Progenitor cell of endocrine pancreas (in vitro differentiated cells): Measurements from ENCODE around the gene TMEM134. TPM values are rescaled to one million over a fixed set of nuclear protein-coding genes. Genes with fewer than 3 reads are reported as not detected.

Experiments used
- DNase-seq: peaks from one replicate; pipeline ENCODE4 v3.0.0; 2021; ENCODE audit warnings: low spot score; ENCODE audit not compliant: unreplicated experiment
- H3K27ac Mint-ChIP-seq: 2 replicates; pipeline ENCODE4 v1.8.0; 2021; ENCODE audit warnings: mild to moderate bottlenecking, moderate library complexity, mixed read lengths
- H3K27me3 Mint-ChIP-seq: 2 replicates; pipeline ENCODE4 v1.8.0; 2021; ENCODE audit warnings: mixed read lengths
- H3K36me3 Mint-ChIP-seq: 2 replicates; pipeline ENCODE4 v1.8.0; 2022; ENCODE audit warnings: mixed read lengths; ENCODE audit not compliant: insufficient read depth
- H3K4me1 Mint-ChIP-seq: 2 replicates; pipeline ENCODE4 v1.8.0; 2021; ENCODE audit warnings: low read depth, mixed read lengths
- H3K4me3 Mint-ChIP-seq: 2 replicates; pipeline ENCODE4 v1.8.0; 2021; ENCODE audit warnings: low read depth, mild to moderate bottlenecking, moderate library complexity, mixed read lengths
- H3K9me3 Mint-ChIP-seq: 2 replicates; pipeline ENCODE4 v1.8.0; 2021; ENCODE audit warnings: low read depth, mixed read lengths
- CTCF ChIP-seq: fragments of 200-600 bp; sonication (generic); IDR thresholded peaks from one replicate; pipeline ENCODE4 v1.5.0; 2021; ENCODE audit warnings: antibody characterized with exemption, mild to moderate bottlenecking; ENCODE audit not compliant: unreplicated experiment
- total RNA-seq: library from RNA; stranded (reverse); gene quantifications from 2 replicates; pipeline ENCODE4 v1.2.1, GENCODE V29; 2021

TMEM134 gene
- total RNA-seq, 1 donor from 2014 or later, result 63.3 TPM

DNA sequence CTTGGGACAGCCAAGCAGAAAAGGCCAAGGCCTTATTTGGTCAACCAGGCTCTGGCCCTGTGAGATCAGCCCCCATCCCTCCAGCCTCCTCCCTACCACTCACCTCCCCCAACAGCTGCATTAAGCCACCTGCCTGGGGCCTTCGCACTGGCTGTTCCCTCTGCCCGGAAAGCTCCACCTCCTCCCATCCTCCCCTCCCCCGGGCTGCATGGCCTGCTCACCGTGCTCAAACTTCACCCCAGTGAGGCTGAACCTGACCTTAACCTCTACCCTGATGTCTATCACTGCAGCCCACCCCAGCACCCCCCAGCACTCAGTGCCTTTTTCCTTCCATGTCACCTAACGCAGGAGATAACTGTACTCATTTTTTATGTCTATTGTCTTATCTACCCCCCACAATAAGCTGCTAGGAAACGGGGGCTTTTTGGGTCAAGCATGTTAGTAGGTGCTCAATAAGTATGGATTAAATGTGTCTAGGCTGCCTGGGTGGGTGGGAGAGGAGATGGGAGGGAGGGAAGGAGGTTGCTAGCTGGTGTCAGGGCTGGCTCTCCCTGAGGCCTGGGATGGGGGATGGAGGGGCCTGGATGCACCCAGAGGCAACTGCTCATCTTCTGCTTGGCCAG is 32.5 kb downstream of the TMEM134 start:
- Mint-ChIP-seq H3K9me3 (no peaks in the 10 kb centered on the region), H3K36me3 (peaks cover 3% of the 10 kb centered on the region), H3K27me3 (no peaks in the 10 kb centered on the region), H3K27ac (no peak overlapping the region), H3K4me1 (no peaks in the 10 kb centered on the region), H3K4me3 (no peak overlapping the region)
- DNase-seq, result no peak
- TF ChIP-seq CTCF, result no peak

DNA sequence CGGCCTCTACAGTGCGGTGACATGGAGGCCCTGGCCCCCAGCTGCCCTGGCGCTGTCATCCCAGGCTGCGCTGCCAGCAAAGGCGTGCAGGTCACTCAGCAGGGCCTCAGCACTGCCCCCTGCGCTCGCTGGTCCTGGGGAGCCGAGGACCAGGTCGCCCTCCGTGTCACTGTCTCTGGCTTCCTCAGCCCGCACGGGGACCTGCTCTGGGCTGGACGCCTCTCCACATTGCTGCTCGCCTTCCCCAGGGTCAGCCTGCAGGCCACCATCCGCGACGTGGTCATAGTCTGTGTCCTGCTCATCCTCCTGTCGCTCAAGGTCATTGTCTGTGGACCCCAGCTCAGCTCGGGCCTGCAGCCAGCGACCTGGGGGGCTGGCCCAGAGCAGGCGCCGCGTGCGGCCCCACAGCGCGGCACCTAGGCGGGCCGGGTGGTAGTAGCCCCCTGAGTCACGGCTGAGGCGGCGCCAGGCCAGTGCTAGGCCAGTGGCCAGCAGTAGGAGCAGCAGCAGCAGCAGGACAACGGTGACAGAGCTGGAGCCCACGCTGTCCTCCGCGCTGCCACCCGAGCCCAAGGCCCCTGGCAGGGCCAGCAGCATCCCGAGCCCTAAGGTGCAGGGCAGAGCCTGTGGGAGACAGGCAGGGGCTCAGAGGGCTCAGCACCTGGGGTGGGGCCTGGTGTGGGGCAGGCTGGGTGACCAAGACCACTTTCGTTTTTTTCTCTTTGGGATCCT is 33.2 kb downstream of the TMEM134 start:
- TF ChIP-seq CTCF, result no peak
- Mint-ChIP-seq H3K4me1 (no peaks in the 10 kb centered on the region), H3K27ac (no peak overlapping the region), H3K27me3 (no peaks in the 10 kb centered on the region), H3K9me3 (no peaks in the 10 kb centered on the region), H3K36me3 (peaks cover 3% of the 10 kb centered on the region), H3K4me3 (no peak overlapping the region)
- DNase-seq, result no peak

DNA sequence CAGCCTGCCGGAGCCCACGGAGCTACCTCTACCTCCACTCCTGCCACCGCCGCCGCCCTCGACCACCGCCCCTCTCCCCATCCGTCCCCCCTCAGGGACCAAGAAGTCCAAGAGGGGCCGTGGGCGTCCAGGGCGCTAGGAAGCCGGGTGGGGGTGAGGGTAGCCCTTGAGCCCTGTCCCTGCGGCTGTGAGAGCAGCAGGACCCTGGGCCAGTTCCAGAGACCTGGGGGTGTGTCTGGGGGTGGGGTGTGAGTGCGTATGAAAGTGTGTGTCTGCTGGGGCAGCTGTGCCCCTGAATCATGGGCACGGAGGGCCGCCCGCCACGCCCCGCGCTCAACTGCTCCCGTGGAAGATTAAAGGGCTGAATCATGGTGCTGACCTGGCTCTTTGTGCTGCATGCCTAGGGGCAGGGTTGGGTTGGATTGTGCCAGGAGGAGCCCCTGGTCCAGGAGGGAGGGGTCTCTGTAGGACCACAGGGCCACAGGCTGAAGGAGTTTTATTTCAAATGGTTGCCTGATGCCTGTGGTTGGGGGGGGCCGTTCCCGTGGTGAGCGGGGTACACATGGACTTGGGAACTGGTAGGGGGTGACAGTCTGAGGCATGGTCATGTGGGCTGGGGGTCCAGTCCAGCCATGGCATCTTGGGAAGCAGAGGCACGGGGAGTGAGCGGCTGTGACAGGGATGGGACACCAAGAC is 33.9 kb downstream of the TMEM134 start:
- H3K4me1 Mint-ChIP-seq, result no peaks in the 10 kb centered on the region
- no peak for TF ChIP-seq CTCF
- no peaks in the 10 kb centered on the region for H3K9me3 Mint-ChIP-seq
- H3K4me3 Mint-ChIP-seq, result no peak overlapping the region
- DNase-seq, result no peak
- H3K27me3 Mint-ChIP-seq, result no peaks in the 10 kb centered on the region
- H3K27ac Mint-ChIP-seq, result no peak overlapping the region
- peaks cover 3% of the 10 kb centered on the region for H3K36me3 Mint-ChIP-seq

- TF ChIP-seq CTCF, result no peak
- Mint-ChIP-seq H3K4me1 (no peaks in the 10 kb centered on the region), H3K27ac (no peak overlapping the region), H3K27me3 (no peaks in the 10 kb centered on the region), H3K4me3 (no peak overlapping the region), H3K9me3 (no peaks in the 10 kb centered on the region), H3K36me3 (peaks cover 3% of the 10 kb centered on the region)
- no peak for DNase-seq
These were observed 34.6 kb downstream of the TMEM134 start for GRCh38 chr11:67434395-67434881.
